HL-60 (cell line): ENCODE measurements around the gene AMPD2.
A peak's percentile ranks its signal among the peaks of the same experiment; 100 is the strongest.

Experiments
- DNase-seq, 2 experiments: peaks; one replicate each; pipeline ENCODE4 v3.0.0-alpha.2; 2010 to 2020; ENCODE audit warnings: low read depth in 1 of 2, low spot score in 1 of 2
- H3K27ac ChIP-seq: fragments of 250-450 bp; sonication (Bioruptor Pico); replicated peaks from 2 replicates; pipeline ENCODE4 v1.5.1; 2020; ENCODE audit warnings: mild to moderate bottlenecking, moderate library complexity
- H3K27me3 ChIP-seq: fragments of 250-450 bp; sonication (Bioruptor Pico); 2 replicates; pipeline ENCODE4 v1.5.1; 2021; ENCODE audit warnings: mild to moderate bottlenecking, moderate library complexity; ENCODE audit not compliant: insufficient read depth, poor library complexity, severe bottlenecking
- H3K4me3 ChIP-seq: replicated peaks from 2 replicates; pipeline ENCODE4 v1.5.1; 2011; ENCODE audit warnings: mild to moderate bottlenecking, control low read depth, low read length; ENCODE audit not compliant: insufficient read depth
- CTCF ChIP-seq: IDR thresholded peaks from one replicate; pipeline ENCODE4 v1.5.1; 2011; ENCODE audit warnings: low read length, control low read depth, inconsistent platforms; ENCODE audit not compliant: insufficient read depth
- GABPA ChIP-seq: IDR thresholded peaks from 2 replicates; pipeline ENCODE4 v1.6.1; 2012; ENCODE audit warnings: low read depth
- POLR2AphosphoS5 ChIP-seq: IDR thresholded peaks from 2 replicates; pipeline ENCODE4 v1.6.1; 2012; ENCODE audit warnings: low read depth
- SPI1 ChIP-seq: IDR thresholded peaks from 2 replicates; pipeline ENCODE4 v1.6.1; 2012; ENCODE audit warnings: low read depth, mild to moderate bottlenecking, borderline replicate concordance
- TF ChIP-seq, protein P1 (sequence below): IDR thresholded peaks from 2 replicates; pipeline ENCODE4 v1.6.1; 2012; ENCODE audit warnings: low read depth; ENCODE audit not compliant: insufficient replicate concordance

AMPD2 gene

GRCh38 chr1:109623601-109624161 is 4.0 kb downstream of the AMPD2 start:
- Histone ChIP-seq H3K27me3 (no peaks in the 10 kb centered on the region), H3K4me3 (no peak overlapping the region), H3K27ac (peak overlapping the region; percentile 90)
- TF ChIP-seq, protein P1, sequence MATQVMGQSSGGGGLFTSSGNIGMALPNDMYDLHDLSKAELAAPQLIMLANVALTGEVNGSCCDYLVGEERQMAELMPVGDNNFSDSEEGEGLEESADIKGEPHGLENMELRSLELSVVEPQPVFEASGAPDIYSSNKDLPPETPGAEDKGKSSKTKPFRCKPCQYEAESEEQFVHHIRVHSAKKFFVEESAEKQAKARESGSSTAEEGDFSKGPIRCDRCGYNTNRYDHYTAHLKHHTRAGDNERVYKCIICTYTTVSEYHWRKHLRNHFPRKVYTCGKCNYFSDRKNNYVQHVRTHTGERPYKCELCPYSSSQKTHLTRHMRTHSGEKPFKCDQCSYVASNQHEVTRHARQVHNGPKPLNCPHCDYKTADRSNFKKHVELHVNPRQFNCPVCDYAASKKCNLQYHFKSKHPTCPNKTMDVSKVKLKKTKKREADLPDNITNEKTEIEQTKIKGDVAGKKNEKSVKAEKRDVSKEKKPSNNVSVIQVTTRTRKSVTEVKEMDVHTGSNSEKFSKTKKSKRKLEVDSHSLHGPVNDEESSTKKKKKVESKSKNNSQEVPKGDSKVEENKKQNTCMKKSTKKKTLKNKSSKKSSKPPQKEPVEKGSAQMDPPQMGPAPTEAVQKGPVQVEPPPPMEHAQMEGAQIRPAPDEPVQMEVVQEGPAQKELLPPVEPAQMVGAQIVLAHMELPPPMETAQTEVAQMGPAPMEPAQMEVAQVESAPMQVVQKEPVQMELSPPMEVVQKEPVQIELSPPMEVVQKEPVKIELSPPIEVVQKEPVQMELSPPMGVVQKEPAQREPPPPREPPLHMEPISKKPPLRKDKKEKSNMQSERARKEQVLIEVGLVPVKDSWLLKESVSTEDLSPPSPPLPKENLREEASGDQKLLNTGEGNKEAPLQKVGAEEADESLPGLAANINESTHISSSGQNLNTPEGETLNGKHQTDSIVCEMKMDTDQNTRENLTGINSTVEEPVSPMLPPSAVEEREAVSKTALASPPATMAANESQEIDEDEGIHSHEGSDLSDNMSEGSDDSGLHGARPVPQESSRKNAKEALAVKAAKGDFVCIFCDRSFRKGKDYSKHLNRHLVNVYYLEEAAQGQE: no peak
- no peak for TF ChIP-seq GABPA
- no peak for TF ChIP-seq CTCF
- TF ChIP-seq SPI1: no peak
- 0 out of 2 replicates have a peak, but pooled peaks have one; percentile 20 for TF ChIP-seq POLR2AphosphoS5
- DNase-seq: no peak

DNA sequence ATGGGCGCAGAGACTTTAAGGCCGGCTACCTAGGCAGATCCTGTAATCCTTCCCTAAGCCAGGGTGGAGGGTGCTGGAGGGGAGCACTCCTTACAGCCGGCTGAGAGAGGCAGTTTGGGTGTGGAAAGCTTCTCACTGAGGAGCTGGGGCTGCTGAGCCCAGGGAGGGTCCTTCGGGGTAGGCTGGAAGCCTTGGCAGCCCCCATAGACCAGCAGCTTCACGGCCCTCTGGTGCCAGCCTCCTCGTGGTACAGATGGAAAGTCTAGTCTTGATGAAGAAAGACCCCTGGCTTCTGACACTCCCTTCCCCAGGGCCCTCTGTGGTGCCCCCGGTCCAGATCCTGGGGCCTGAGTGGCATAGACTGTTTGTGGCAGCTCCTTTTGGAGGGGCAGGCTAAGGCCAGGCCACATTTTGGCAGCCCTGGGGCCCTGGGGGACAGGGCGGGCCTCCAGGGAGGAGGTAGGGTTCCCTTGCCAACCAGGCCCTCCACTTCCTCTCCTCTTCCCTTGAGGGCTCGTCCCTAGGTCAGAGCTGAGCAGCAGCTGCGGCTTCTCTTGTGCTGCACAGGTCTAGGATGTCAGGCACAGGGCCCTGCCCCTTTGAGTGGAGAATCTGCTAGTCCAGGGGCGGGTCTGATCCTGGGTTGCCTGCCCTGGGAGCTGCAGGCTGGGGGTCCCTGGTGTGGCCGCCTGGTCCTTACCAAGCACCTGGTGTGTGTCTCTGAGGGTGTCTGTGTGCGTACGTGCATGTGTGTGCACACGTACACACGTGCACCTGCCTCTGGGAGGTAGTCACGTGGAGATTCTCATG is 4.8 kb downstream of the AMPD2 start:
- Histone ChIP-seq H3K4me3 (no peak overlapping the region), H3K27me3 (no peaks in the 10 kb centered on the region), H3K27ac (peak overlapping the region; percentile 90)
- DNase-seq: peak in 1 of 2 experiments; percentile 79
- TF ChIP-seq SPI1: peak; percentile 93
- TF ChIP-seq GABPA: no peak

- no peak overlapping the region for H3K4me3 ChIP-seq
- no peaks in the 10 kb centered on the region for H3K27me3 ChIP-seq
- no peak overlapping the region for H3K27ac ChIP-seq
- no peak for DNase-seq
- TF ChIP-seq, protein P1: no peak
- TF ChIP-seq GABPA (no peak), CTCF (no peak), POLR2AphosphoS5 (no peak), SPI1 (no peak)
Measured at GRCh38 chr1:109625176-109625575, 5.5 kb downstream of the AMPD2 start.

DNA sequence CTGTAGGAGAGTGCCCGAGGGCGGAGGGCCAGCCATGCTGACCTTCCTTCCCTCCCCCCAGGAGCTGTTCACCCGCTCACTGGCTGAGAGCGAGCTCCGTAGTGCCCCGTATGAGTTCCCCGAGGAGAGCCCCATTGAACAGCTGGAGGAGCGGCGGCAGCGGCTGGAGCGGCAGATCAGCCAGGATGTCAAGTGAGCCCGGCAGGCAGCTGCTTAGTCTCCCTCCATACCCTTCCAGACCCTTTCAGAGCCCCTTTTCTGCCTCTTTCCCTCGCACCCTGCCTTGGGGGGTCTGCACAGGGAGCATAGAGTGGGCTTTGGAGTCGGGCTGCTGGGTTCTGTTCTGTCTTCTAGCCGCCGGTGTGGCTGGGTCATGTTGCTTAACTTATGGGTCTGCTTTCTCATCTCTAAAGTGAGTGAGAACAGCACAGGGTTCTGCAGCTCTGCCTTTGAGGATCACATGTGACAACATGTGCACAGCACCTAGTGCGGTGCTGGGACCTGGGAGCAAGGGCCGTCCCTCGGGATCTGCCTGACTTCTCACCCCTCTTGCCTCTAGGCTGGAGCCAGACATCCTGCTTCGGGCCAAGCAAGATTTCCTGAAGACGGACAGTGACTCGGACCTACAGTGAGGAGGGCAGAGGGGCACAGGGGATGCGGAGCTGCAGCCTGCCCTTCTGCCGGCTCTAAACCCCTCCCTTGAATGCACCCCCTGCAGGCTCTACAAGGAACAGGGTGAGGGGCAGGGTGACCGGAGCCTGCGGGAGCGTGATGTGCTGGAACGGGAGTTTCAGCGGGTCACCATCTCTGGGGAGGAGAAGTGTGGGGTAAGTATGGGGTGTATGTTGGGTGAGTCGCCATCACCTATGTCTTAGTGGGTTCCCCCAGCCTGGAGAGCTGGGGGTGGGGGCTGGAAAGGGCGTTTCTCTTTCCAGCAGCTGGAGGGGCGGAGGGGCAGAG is 6.2 kb downstream of the AMPD2 start:
- no peak overlapping the region for H3K4me3 ChIP-seq
- TF ChIP-seq POLR2AphosphoS5: no peak
- TF ChIP-seq CTCF: no peak
- no peak for TF ChIP-seq SPI1
- no peak for TF ChIP-seq GABPA
- TF ChIP-seq, protein P1: no peak
- H3K27me3 ChIP-seq: no peaks in the 10 kb centered on the region
- DNase-seq: no peak
- H3K27ac ChIP-seq: no peak overlapping the region
